ENCODE measurements around the gene RIOK2.
"Not testable (repeated sequence)": the region's sequence is repeated elsewhere in the genome, so short reads cannot be mapped to it uniquely, and the experiment has no call there.

RIOK2 gene

GRCh38 chr5:97183100-97183929 lies at the start of gene RIOK2:
TSS of gene RIOK2 (minus strand) at chr5:97183247. CDS start at chr5:97183191, 56 bp downstream.
- peak; percentile 97 for DNase-seq (ENCODE audit: low spot score)

- DNase-seq (ENCODE audit: low spot score) = peak; percentile 88
These were observed 48.1 kb upstream of the RIOK2 start for GRCh38 chr5:97231025-97231636.

GRCh38 chr5:97229688-97230285 lies 46.7 kb upstream of the RIOK2 start:
- DNase-seq (ENCODE audit: low spot score) = no peak

- DNase-seq (ENCODE audit: low spot score) = no peak
These were observed 46.1 kb upstream of the RIOK2 start for GRCh38 chr5:97229196-97229595.

GRCh38 chr5:97225222-97225621 lies 42.2 kb upstream of the RIOK2 start:
- no peak for DNase-seq (ENCODE audit: low spot score)

- DNase-seq (ENCODE audit: low spot score) = no peak
These were observed 41.2 kb upstream of the RIOK2 start for GRCh38 chr5:97224112-97224750.

- DNase-seq (ENCODE audit: low spot score) = no peak
These were observed 40.5 kb upstream of the RIOK2 start for GRCh38 chr5:97223596-97223995.

- no peak for DNase-seq (ENCODE audit: low spot score)
These were observed 26.3 kb upstream of the RIOK2 start for GRCh38 chr5:97209343-97209742.

GRCh38 chr5:97208714-97209113 lies 25.7 kb upstream of the RIOK2 start:
- no peak for DNase-seq (ENCODE audit: low spot score)

- no peak for DNase-seq (ENCODE audit: low spot score)
These were observed 25.2 kb upstream of the RIOK2 start for GRCh38 chr5:97208184-97208713.

- DNase-seq (ENCODE audit: low spot score) = no peak
These were observed 11.3 kb upstream of the RIOK2 start for GRCh38 chr5:97194366-97194765.

GRCh38 chr5:97193355-97193688 lies 10.3 kb upstream of the RIOK2 start:
- DNase-seq (ENCODE audit: low spot score) = no peak

GRCh38 chr5:97192580-97193354 lies 9.7 kb upstream of the RIOK2 start:
- no peak for DNase-seq (ENCODE audit: low spot score)

GRCh38 chr5:97191893-97192292 lies 8.8 kb upstream of the RIOK2 start:
- DNase-seq (ENCODE audit: low spot score) = no peak

GRCh38 chr5:97189523-97189922 lies 6.5 kb upstream of the RIOK2 start:
- not testable (repeated sequence) for DNase-seq (ENCODE audit: low spot score)

GRCh38 chr5:97183930-97184213 lies 825 bp upstream of the RIOK2 start:
- no peak for DNase-seq (ENCODE audit: low spot score)

GRCh38 chr5:97182571-97183099 lies 412 bp downstream of the RIOK2 start:
- peak; percentile 55 for DNase-seq (ENCODE audit: low spot score)

GRCh38 chr5:97181856-97182545 lies 1.0 kb downstream of the RIOK2 start:
- peak; percentile 68 for DNase-seq (ENCODE audit: low spot score)

GRCh38 chr5:97179457-97179856 lies 3.6 kb downstream of the RIOK2 start:
- DNase-seq (ENCODE audit: low spot score) = not testable (repeated sequence)

GRCh38 chr5:97172227-97172626 lies 10.8 kb downstream of the RIOK2 start:
- DNase-seq (ENCODE audit: low spot score) = peak; percentile 20

GRCh38 chr5:97171703-97172102 lies 11.3 kb downstream of the RIOK2 start:
- DNase-seq (ENCODE audit: low spot score) = no peak
